HEK293T (cell line): ENCODE measurements around the gene LRRC2.

Experiments
- ARNT ChIP-seq: fragments of 450-650 bp; IDR thresholded peaks from 2 replicates; pipeline ENCODE4 v1.6.1; 2017; ENCODE audit warnings: mild to moderate bottlenecking
- BHLHE40 ChIP-seq: fragments of 450-650 bp; IDR thresholded peaks from 2 replicates; pipeline ENCODE4 v1.6.1; 2016; ENCODE audit warnings: mild to moderate bottlenecking, moderate library complexity, borderline replicate concordance
- ELF4 ChIP-seq: fragments of 450-650 bp; IDR thresholded peaks from 2 replicates; pipeline ENCODE4 v1.6.1; 2017; ENCODE audit warnings: antibody characterized with exemption
- FOXA1 ChIP-seq: fragments of 450-650 bp; IDR thresholded peaks from 2 replicates; pipeline ENCODE4 v1.6.1; 2016; ENCODE audit warnings: mild to moderate bottlenecking
- FOXK2 ChIP-seq: fragments of 450-650 bp; IDR thresholded peaks from 2 replicates; pipeline ENCODE4 v1.6.1; 2016; ENCODE audit warnings: mild to moderate bottlenecking
- FOXM1 ChIP-seq: fragments of 450-650 bp; IDR thresholded peaks from 2 replicates; pipeline ENCODE4 v1.6.1; 2017; ENCODE audit warnings: mild to moderate bottlenecking, borderline replicate concordance
- HDGF ChIP-seq: fragments of 450-650 bp; IDR thresholded peaks from 2 replicates; pipeline ENCODE4 v1.6.1; 2017; ENCODE audit warnings: antibody characterized with exemption, borderline replicate concordance
- L3MBTL2 ChIP-seq: fragments of 450-650 bp; conservative IDR thresholded peaks from 2 replicates; pipeline ENCODE4 v1.6.1; 2016; ENCODE audit warnings: mild to moderate bottlenecking
- NFRKB ChIP-seq: fragments of 450-650 bp; IDR thresholded peaks from 2 replicates; pipeline ENCODE4 v1.6.1; 2016; ENCODE audit warnings: mild to moderate bottlenecking, moderate library complexity
- PKNOX1 ChIP-seq: fragments of 450-650 bp; IDR thresholded peaks from 2 replicates; pipeline ENCODE4 v1.6.1; 2016
- SP1 ChIP-seq: fragments of 450-650 bp; IDR thresholded peaks from 2 replicates; pipeline ENCODE4 v1.6.1; 2017
- SUZ12 ChIP-seq: fragments of 450-650 bp; IDR thresholded peaks from 2 replicates; pipeline ENCODE4 v1.6.1; 2016; ENCODE audit warnings: mild to moderate bottlenecking
- TARDBP ChIP-seq: fragments of 450-650 bp; IDR thresholded peaks from 2 replicates; pipeline ENCODE4 v1.6.1; 2016
- ZNF384 ChIP-seq: fragments of 450-650 bp; IDR thresholded peaks from 2 replicates; pipeline ENCODE4 v1.6.1; 2016

- TF ChIP-seq SUZ12 (no peak), ZNF384 (no peak), FOXK2 (no peak), NFRKB (no peak), HDGF (no peak), L3MBTL2 (no peak), FOXA1 (no peak), FOXM1 (no peak), SP1 (no peak), BHLHE40 (no peak), ELF4 (no peak), ARNT (no peak), PKNOX1 (no peak), TARDBP (no peak)
Measured at GRCh38 chr3:46552538-46552937, 13.6 kb downstream of the LRRC2 start.
